Heart left ventricle (tissue), 16 donors: ENCODE measurements around the gene AOX1. TPM values are rescaled to one million over a fixed set of nuclear protein-coding genes. Genes with fewer than 3 reads are reported as not detected.

ENCODE experiments used
- ATAC-seq, 4 donors: fragments of 200-7000 bp; cut with Tn5 transposase; one replicate each; pipeline ENCODE4 v1.9.1; 2020 to 2022; ENCODE audit warnings: moderate library complexity in 4 of 4, mild to moderate bottlenecking in 3 of 4, moderate number of reproducible peaks in 1 of 4
- DNase-seq, 5 donors: peaks; one replicate each; pipeline ENCODE4 v3.0.0-alpha.2; 2020
- H3K27ac ChIP-seq, 12 donors: fragments of 200-600 bp; sonication (generic) in 4 of 12; one replicate each; pipeline versions ENCODE4 v1.5.0 to v1.8.0; 2016 to 2022; ENCODE audit warnings: mild to moderate bottlenecking in 2 of 12
- H3K27me3 ChIP-seq, 9 donors: fragments of 200-600 bp; sonication (generic) in 2 of 9; one replicate each; pipeline versions ENCODE4 v1.5.1 to v1.8.0; 2016 to 2022; ENCODE audit warnings: mild to moderate bottlenecking in 3 of 9
- H3K36me3 ChIP-seq, 9 donors: fragments of 200-600 bp; sonication (generic) in 2 of 9; one replicate each; pipeline versions ENCODE4 v1.5.0 to v1.8.0; 2018 to 2022; ENCODE audit warnings: mild to moderate bottlenecking in 2 of 9
- H3K4me1 ChIP-seq, 12 donors: fragments of 200-600 bp; sonication (generic) in 4 of 12; one replicate each; pipeline versions ENCODE4 v1.5.0 to v1.8.0; 2016 to 2022; ENCODE audit warnings: mild to moderate bottlenecking in 3 of 12
- H3K4me3 ChIP-seq, 12 donors: fragments of 200-600 bp; sonication (generic) in 4 of 12; one replicate each; pipeline versions ENCODE4 v1.5.0 to v1.8.0; 2017 to 2022; ENCODE audit warnings: mild to moderate bottlenecking in 9 of 12, moderate library complexity in 4 of 12
- H3K9me3 ChIP-seq, 12 donors: fragments of 200-600 bp; sonication (generic) in 4 of 12; one replicate each; pipeline versions ENCODE4 v1.5.0 to v1.8.0; 2016 to 2022; ENCODE audit warnings: mild to moderate bottlenecking in 1 of 12
- CTCF ChIP-seq, 12 donors: fragments of 200-600 bp; sonication (generic) in 4 of 12; IDR thresholded peaks; one replicate each; pipeline versions ENCODE4 v1.5.0 to v1.8.0; 2018 to 2022; ENCODE audit warnings: antibody characterized with exemption in 12 of 12, mild to moderate bottlenecking in 5 of 12
- POLR2A ChIP-seq, 2 donors: fragments of 450-650 bp; IDR thresholded peaks; one replicate each; pipeline ENCODE4 v1.6.1; 2017; ENCODE audit warnings: antibody characterized with exemption in 2 of 2, mild to moderate bottlenecking in 2 of 2, moderate library complexity in 2 of 2
- WGBS, 4 donors: extraction: QIAGEN DNeasy Blood & Tissue Kit in 2 of 4; methylation state at CpG; one replicate each; pipeline versions ENCODE4 v1.1.5 to v1.1.7; 2013 to 2018; 5-methylcytosine and 5-hydroxymethylcytosine counted together
- intact Hi-C, 10 donors: fragments of 100-400 bp; cut with DNase I; formaldehyde crosslinking; loops; one replicate each; pipeline versions ENCODE4 v1.11.1 to v1.14.2; 2022
- polyA plus RNA-seq, 2 donors: library from polyadenylated mRNA; stranded (reverse); fragments of 200-250 nt; gene quantifications; one replicate each; pipeline ENCODE4 v1.2.3, GENCODE V29; 2013
- total RNA-seq, 9 donors: library from RNA; depleted of rRNA in 2 of 9; stranded (reverse); fragments of >200 nt in 2 of 9; fragmentation: NEBNext Ultra II Directional in 3 of 9; extraction: Animal tissue kit (Norgen Biotek cat#: 25700) in 3 of 9; gene quantifications; one replicate each; pipeline versions ENCODE4 v1.1.0 to v1.2.4, GENCODE V29; 2016 to 2023
- donor health status: ischemic (EF 13 %, LVEDD 7.1; RV severe dilation, severe dysfunction).
- donor health status: healthy with polysubstance abuse.
- donor health status: DM: no; HTN: yes; CAD: no.
- donor health status: DM: no; HTN: no; CAD: no.
- donor health status: ischemic (EF 25% LVEDD 6.9; RV normal size, moderate dysfunction).
- donor health status: ischemic (EF 25% LVEDD 5.7; RV mildly dilated, moderate dysfunction).
- donor health status: healthy.
- donor health status: DM: yes; HTN: yes; CAD: no.
- donor health status: ischemic (EF 35%, LVEDD 5.7; RV mildly dilated, moderate dysfunction).
- donor health status: nonischemic (EF 11% LVEDD 7.7; RV severe dilation, severe dysfunction).
- donor health status: DM: yes; HTN: yes; CAD: no.
- donor health status: PGD.
- donor health status: ischemic (EF 29% LVEDD 5.4; RV normal size, mild dysfunction).
- donor health status: nonischemic (EF 23%, LVEDD 6.1; RV moderate dilation, normal function).

AOX1 gene
- total and polyA plus RNA-seq, 11 donors, result 0.76 to 33.4 (median 2.9) TPM

GRCh38 chr2:200655918-200656580 is 70.2 kb downstream of the AOX1 start:
- intact Hi-C loops, result no loop called here
- 68 to 79% (median 74%) methylated on average over 3 of the region's 3 CpGs for WGBS, 4 donors
- ATAC-seq (no peak), DNase-seq (no peak)
- no peak overlapping the region for H3K4me3 ChIP-seq
- H3K9me3 ChIP-seq, result no peaks in the 10 kb centered on the region
- H3K27ac ChIP-seq, result no peak overlapping the region
- TF ChIP-seq CTCF (IDR thresholded peaks at IDR 0.05) (no peak), POLR2A (IDR thresholded peaks at IDR 0.05) (no peak)
- H3K4me1 ChIP-seq, result no peaks in the 10 kb centered on the region
- peaks cover 0 to 6% (median 0%) of the 10 kb centered on the region in 9 donors for H3K27me3 ChIP-seq
- H3K36me3 ChIP-seq, result no peaks in the 10 kb centered on the region

GRCh38 chr2:200658278-200658864 is 72.6 kb downstream of the AOX1 start:
- no peak for TF ChIP-seq POLR2A (IDR thresholded peaks at IDR 0.05)
- peak in 3 of 12 donors; percentile 9 to 20 (median 11) for TF ChIP-seq CTCF (IDR thresholded peaks at IDR 0.05)
- no peak for ATAC-seq
- intact Hi-C loops, result no loop called here
- peaks cover 0 to 4% (median 0%) of the 10 kb centered on the region in 9 donors for H3K27me3 ChIP-seq
- H3K9me3 ChIP-seq, result no peaks in the 10 kb centered on the region
- no peak overlapping the region for H3K4me3 ChIP-seq
- no peaks in the 10 kb centered on the region for H3K36me3 ChIP-seq
- no peak for DNase-seq
- H3K27ac ChIP-seq, result no peak overlapping the region
- no peaks in the 10 kb centered on the region for H3K4me1 ChIP-seq
- WGBS, 4 donors, result 55 to 63% (median 59%) methylated on average over 5 of the region's 5 CpGs

GRCh38 chr2:200659410-200659809 is 73.6 kb downstream of the AOX1 start:
- ATAC-seq, result no peak
- H3K27me3 ChIP-seq, result peaks cover 0 to 4% (median 0%) of the 10 kb centered on the region in 9 donors
- H3K36me3 ChIP-seq, result no peaks in the 10 kb centered on the region
- TF ChIP-seq CTCF (IDR thresholded peaks at IDR 0.05), result no peak
- no peak for TF ChIP-seq POLR2A (IDR thresholded peaks at IDR 0.05)
- H3K9me3 ChIP-seq, result no peaks in the 10 kb centered on the region
- WGBS, 4 donors, result 47 to 68% (median 58%) methylated on average over 4 of the region's 4 CpGs
- no peak overlapping the region for H3K27ac ChIP-seq
- no peak overlapping the region for H3K4me3 ChIP-seq
- DNase-seq, result no peak
- H3K4me1 ChIP-seq, result no peaks in the 10 kb centered on the region
- intact Hi-C loops, result no loop called here

GRCh38 chr2:200661477-200661876 is 75.7 kb downstream of the AOX1 start:
- TF ChIP-seq CTCF (IDR thresholded peaks at IDR 0.05), result no peak
- TF ChIP-seq POLR2A (IDR thresholded peaks at IDR 0.05), result no peak
- intact Hi-C loops, result no loop called here
- no peak for ATAC-seq
- Histone ChIP-seq H3K27me3 (peaks cover 0 to 4% (median 0%) of the 10 kb centered on the region in 9 donors), H3K9me3 (no peaks in the 10 kb centered on the region), H3K27ac (no peak overlapping the region), H3K4me3 (no peak overlapping the region), H3K36me3 (no peaks in the 10 kb centered on the region), H3K4me1 (no peaks in the 10 kb centered on the region)
- no peak for DNase-seq
- 76 to 90% (median 82%) methylated on average over 1 of the region's 1 CpG for WGBS, 4 donors
